ENCODE data around the gene LNPEP.

LNPEP gene

GRCh38 chr5:97000391-97000790 lies 64.5 kb downstream of the LNPEP start:
- no peak for DNase-seq (ENCODE audit: low read depth)

GRCh38 chr5:97002983-97003382 lies 67.1 kb downstream of the LNPEP start:
- no peak for DNase-seq (ENCODE audit: low read depth)

GRCh38 chr5:97004423-97005060 lies 68.7 kb downstream of the LNPEP start:
- DNase-seq (ENCODE audit: low read depth): no peak

GRCh38 chr5:97006454-97007060 lies 70.7 kb downstream of the LNPEP start:
- no peak for DNase-seq (ENCODE audit: low read depth)

GRCh38 chr5:97009212-97009898 lies 73.5 kb downstream of the LNPEP start:
- DNase-seq (ENCODE audit: low read depth): no peak

GRCh38 chr5:97009921-97010320 lies 74.0 kb downstream of the LNPEP start:
- DNase-seq (ENCODE audit: low read depth): no peak

- no peak for DNase-seq (ENCODE audit: low read depth)
Measured at GRCh38 chr5:97010606-97011005, 74.7 kb downstream of the LNPEP start.

GRCh38 chr5:97011567-97011966 lies 75.7 kb downstream of the LNPEP start:
- DNase-seq (ENCODE audit: low read depth): no peak

- no peak for DNase-seq (ENCODE audit: low read depth)
Measured at GRCh38 chr5:97019435-97020117, 83.7 kb downstream of the LNPEP start.

- no peak for DNase-seq (ENCODE audit: low read depth)
Measured at GRCh38 chr5:97021416-97021815, 85.5 kb downstream of the LNPEP start.

GRCh38 chr5:97022898-97023297 lies 87.0 kb downstream of the LNPEP start:
- DNase-seq (ENCODE audit: low read depth): no peak

- DNase-seq (ENCODE audit: low read depth): no peak
Measured at GRCh38 chr5:97026721-97027120, 90.8 kb downstream of the LNPEP start.

- DNase-seq (ENCODE audit: low read depth): no peak
Measured at GRCh38 chr5:97037819-97038218, 101.9 kb downstream of the LNPEP start.

- no peak for DNase-seq (ENCODE audit: low read depth)
Measured at GRCh38 chr5:97041239-97041638, 105.4 kb downstream of the LNPEP start.

GRCh38 chr5:97042996-97043395 lies 107.1 kb downstream of the LNPEP start:
- no peak for DNase-seq (ENCODE audit: low read depth)

- DNase-seq (ENCODE audit: low read depth): no peak
Measured at GRCh38 chr5:97043511-97043910, 107.6 kb downstream of the LNPEP start.

- no peak for DNase-seq (ENCODE audit: low read depth)
Measured at GRCh38 chr5:97044052-97044451, 108.2 kb downstream of the LNPEP start.

GRCh38 chr5:97046270-97046982 lies 110.5 kb downstream of the LNPEP start:
- no peak for DNase-seq (ENCODE audit: low read depth)

GRCh38 chr5:97047076-97047475 lies 111.2 kb downstream of the LNPEP start:
- DNase-seq (ENCODE audit: low read depth): no peak

GRCh38 chr5:97049175-97049574 lies 113.3 kb downstream of the LNPEP start:
- DNase-seq (ENCODE audit: low read depth): no peak

GRCh38 chr5:97056263-97056662 lies 120.4 kb downstream of the LNPEP start:
- DNase-seq (ENCODE audit: low read depth): no peak

GRCh38 chr5:97062046-97062445 lies 126.2 kb downstream of the LNPEP start:
- DNase-seq (ENCODE audit: low read depth): no peak
